ENCODE data around the gene EHMT1. TPM values are rescaled to one million over a fixed set of nuclear protein-coding genes. Genes with fewer than 3 reads are reported as not detected.

Gene EHMT1
- polyA plus RNA-seq, 1 of the 3 experiments (the other 2 are of a cell fraction), result 39.5 TPM

DNA sequence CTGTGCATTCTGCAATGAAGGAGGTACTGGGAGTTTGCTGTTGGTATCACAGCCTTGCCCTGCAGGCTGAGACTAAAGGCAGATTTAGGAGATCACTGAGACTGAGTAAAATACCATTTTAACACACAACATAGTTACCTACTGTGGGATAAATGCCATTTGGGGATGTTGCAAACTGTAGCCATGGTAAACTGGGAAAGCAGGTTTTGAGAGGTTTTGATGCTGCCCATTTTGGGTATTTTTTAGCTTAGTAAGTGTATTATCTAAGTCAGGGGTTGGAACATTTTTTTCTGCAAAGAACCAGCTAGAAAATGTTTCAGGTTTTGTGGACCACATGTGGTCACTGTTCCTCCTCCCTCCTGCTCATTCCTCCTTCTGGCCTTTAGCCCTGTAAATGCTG is 108.9 kb downstream of the EHMT1 start:
- POLR2A ChIA-PET, result no interaction called here
- H3K4me2 ChIP-seq, result no peak overlapping the region
- no peak overlapping the region for H3K4me3 ChIP-seq (ENCODE audit: low read depth in 2 of 2, low read length in 1 of 2)
- no peaks in the 10 kb centered on the region for H3K27me3 ChIP-seq (ENCODE audit: insufficient read depth)
- no peak overlapping the region for H3K9ac ChIP-seq
- TF ChIP-seq TEAD4 (IDR thresholded peaks at IDR 0.05; ENCODE audit: borderline replicate concordance, insufficient read depth) (no peak), EP300 (IDR thresholded peaks at IDR 0.05; ENCODE audit: borderline replicate concordance in 1 of 2, low read depth in 1 of 2, low read length in 1 of 2) (no peak), MXI1 (IDR thresholded peaks at IDR 0.05; ENCODE audit: low read depth, low read length) (no peak), YY1 (IDR thresholded peaks at IDR 0.05; ENCODE audit: low read depth) (no peak)
- peaks cover 74% of the 10 kb centered on the region for H3K79me2 ChIP-seq (ENCODE audit: insufficient read depth)
- no peak overlapping the region for H2AFZ ChIP-seq (ENCODE audit: low read depth)
- no peaks in the 10 kb centered on the region for H3K4me1 ChIP-seq (ENCODE audit: control insufficient read depth in 1 of 2, insufficient read depth in 2 of 2, low read depth in 1 of 2, low read length in 1 of 2)
- no peak overlapping the region for H3K27ac ChIP-seq (ENCODE audit: low read depth in 2 of 2, low read length in 1 of 2)
- no peaks in the 10 kb centered on the region for H3K9me3 ChIP-seq
- CTCF ChIA-PET, result interaction anchor here (0.7 to 1.9 kb wide), 3 partner anchors 55 to 263 kb away, joined by 3 to 5 read pairs (median 3); no protein-coding TSS in a partner anchor
- H3K36me3 ChIP-seq (replicated peaks in 1 of 2; ENCODE audit: control insufficient read depth in 1 of 2, insufficient read depth in 2 of 2, low read length in 1 of 2), result peaks cover 28 to 33% of the 10 kb centered on the region in 2 experiments
- no peak for DNase-seq
- peaks cover 2% of the 10 kb centered on the region for H3F3A ChIP-seq (replicated peaks; ENCODE audit: insufficient read depth)
- peaks cover 13% of the 10 kb centered on the region for H4K20me1 ChIP-seq (ENCODE audit: insufficient read depth)
- H3K9me2 ChIP-seq, result no peaks in the 10 kb centered on the region

DNA sequence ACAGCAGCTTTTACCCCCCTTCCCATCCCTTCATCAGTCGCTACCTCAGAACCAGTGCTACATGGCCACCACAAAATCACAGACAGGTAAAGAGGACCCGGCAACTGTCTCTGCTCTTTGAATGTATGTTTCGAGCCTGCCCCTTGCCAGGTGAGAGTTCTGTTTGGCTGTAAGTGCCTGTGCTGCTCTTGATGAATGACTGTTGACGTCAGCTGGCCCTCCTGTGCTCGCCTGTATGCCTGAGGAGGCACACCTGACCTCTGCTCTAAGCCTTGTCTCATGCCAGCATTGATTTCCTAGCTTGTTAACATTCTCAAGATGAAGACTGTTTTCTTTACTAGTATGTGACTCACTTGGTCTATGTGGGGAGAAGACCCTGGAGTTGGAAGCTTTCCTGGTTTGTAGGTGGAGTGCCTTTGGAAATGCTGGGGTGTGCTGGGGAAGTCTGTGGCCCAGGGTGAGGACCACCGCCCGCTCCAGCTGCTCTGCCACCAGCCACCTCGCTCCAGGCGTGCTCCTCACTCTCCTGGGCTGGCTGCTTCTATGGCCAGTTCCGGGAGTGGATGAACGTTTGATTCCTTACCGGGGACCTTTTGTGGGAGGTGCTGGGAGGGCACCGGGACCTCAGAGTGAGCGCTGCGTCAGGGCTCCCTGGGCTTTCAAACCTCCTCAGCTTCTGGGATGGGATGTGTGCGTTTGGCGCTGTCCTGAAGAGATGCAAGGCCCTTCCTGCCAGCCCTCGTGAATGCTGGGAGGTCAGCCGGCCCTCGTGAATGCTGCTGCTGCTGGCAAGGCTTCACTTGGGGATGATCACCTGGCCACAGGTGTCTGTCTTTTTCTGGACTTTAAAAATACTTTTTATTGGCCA is 109.9 kb downstream of the EHMT1 start:
- 96% methylated on average over 13 of the region's 20 CpGs for WGBS (ENCODE audit: low lambda C conversion rate)
- H3K9ac ChIP-seq, result no peak overlapping the region
- peaks cover 7% of the 10 kb centered on the region for H4K20me1 ChIP-seq (ENCODE audit: insufficient read depth)
- no peak for DNase-seq
- no peak overlapping the region for H3K27ac ChIP-seq (ENCODE audit: low read depth in 2 of 2, low read length in 1 of 2)
- TF ChIP-seq RAD21 (IDR thresholded peaks at IDR 0.05; ENCODE audit: low read length), result no peak
- no peak for TF ChIP-seq SIN3A (IDR thresholded peaks at IDR 0.05; ENCODE audit: borderline replicate concordance, low read depth, low read length)
- no peak for TF ChIP-seq TEAD4 (IDR thresholded peaks at IDR 0.05; ENCODE audit: borderline replicate concordance, insufficient read depth)
- no peak for TF ChIP-seq NRF1 (IDR thresholded peaks at IDR 0.05; ENCODE audit: low read depth, low read length)
- no peak for TF ChIP-seq EZH2phosphoT487 (IDR thresholded peaks at IDR 0.05; ENCODE audit: borderline replicate concordance, low read depth)
- TF ChIP-seq, protein P1, sequence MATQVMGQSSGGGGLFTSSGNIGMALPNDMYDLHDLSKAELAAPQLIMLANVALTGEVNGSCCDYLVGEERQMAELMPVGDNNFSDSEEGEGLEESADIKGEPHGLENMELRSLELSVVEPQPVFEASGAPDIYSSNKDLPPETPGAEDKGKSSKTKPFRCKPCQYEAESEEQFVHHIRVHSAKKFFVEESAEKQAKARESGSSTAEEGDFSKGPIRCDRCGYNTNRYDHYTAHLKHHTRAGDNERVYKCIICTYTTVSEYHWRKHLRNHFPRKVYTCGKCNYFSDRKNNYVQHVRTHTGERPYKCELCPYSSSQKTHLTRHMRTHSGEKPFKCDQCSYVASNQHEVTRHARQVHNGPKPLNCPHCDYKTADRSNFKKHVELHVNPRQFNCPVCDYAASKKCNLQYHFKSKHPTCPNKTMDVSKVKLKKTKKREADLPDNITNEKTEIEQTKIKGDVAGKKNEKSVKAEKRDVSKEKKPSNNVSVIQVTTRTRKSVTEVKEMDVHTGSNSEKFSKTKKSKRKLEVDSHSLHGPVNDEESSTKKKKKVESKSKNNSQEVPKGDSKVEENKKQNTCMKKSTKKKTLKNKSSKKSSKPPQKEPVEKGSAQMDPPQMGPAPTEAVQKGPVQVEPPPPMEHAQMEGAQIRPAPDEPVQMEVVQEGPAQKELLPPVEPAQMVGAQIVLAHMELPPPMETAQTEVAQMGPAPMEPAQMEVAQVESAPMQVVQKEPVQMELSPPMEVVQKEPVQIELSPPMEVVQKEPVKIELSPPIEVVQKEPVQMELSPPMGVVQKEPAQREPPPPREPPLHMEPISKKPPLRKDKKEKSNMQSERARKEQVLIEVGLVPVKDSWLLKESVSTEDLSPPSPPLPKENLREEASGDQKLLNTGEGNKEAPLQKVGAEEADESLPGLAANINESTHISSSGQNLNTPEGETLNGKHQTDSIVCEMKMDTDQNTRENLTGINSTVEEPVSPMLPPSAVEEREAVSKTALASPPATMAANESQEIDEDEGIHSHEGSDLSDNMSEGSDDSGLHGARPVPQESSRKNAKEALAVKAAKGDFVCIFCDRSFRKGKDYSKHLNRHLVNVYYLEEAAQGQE (IDR thresholded peaks at IDR 0.05; ENCODE audit: low read depth, low read length), result no peak
- TF ChIP-seq, protein P2, sequence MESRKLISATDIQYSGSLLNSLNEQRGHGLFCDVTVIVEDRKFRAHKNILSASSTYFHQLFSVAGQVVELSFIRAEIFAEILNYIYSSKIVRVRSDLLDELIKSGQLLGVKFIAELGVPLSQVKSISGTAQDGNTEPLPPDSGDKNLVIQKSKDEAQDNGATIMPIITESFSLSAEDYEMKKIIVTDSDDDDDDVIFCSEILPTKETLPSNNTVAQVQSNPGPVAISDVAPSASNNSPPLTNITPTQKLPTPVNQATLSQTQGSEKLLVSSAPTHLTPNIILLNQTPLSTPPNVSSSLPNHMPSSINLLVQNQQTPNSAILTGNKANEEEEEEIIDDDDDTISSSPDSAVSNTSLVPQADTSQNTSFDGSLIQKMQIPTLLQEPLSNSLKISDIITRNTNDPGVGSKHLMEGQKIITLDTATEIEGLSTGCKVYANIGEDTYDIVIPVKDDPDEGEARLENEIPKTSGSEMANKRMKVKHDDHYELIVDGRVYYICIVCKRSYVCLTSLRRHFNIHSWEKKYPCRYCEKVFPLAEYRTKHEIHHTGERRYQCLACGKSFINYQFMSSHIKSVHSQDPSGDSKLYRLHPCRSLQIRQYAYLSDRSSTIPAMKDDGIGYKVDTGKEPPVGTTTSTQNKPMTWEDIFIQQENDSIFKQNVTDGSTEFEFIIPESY (IDR thresholded peaks at IDR 0.05; ENCODE audit: borderline replicate concordance, low read depth), result no peak
- TF ChIP-seq CHD2 (IDR thresholded peaks at IDR 0.05; ENCODE audit: low read length, partially characterized antibody), result no peak
- TF ChIP-seq, protein P3, sequence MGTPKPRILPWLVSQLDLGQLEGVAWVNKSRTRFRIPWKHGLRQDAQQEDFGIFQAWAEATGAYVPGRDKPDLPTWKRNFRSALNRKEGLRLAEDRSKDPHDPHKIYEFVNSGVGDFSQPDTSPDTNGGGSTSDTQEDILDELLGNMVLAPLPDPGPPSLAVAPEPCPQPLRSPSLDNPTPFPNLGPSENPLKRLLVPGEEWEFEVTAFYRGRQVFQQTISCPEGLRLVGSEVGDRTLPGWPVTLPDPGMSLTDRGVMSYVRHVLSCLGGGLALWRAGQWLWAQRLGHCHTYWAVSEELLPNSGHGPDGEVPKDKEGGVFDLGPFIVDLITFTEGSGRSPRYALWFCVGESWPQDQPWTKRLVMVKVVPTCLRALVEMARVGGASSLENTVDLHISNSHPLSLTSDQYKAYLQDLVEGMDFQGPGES (IDR thresholded peaks at IDR 0.05; ENCODE audit: low read depth, low read length), result no peak
- no peak for TF ChIP-seq TAF1 (IDR thresholded peaks at IDR 0.05; ENCODE audit: borderline replicate concordance, low read depth, low read length)
- TF ChIP-seq, protein P4, sequence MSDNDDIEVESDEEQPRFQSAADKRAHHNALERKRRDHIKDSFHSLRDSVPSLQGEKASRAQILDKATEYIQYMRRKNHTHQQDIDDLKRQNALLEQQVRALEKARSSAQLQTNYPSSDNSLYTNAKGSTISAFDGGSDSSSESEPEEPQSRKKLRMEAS (IDR thresholded peaks at IDR 0.05; ENCODE audit: low read depth), result no peak
- no peak for TF ChIP-seq ELF1 (IDR thresholded peaks at IDR 0.05)
- no peak for TF ChIP-seq RCOR1 (IDR thresholded peaks at IDR 0.05; ENCODE audit: low read length)
- TF ChIP-seq, protein P5, sequence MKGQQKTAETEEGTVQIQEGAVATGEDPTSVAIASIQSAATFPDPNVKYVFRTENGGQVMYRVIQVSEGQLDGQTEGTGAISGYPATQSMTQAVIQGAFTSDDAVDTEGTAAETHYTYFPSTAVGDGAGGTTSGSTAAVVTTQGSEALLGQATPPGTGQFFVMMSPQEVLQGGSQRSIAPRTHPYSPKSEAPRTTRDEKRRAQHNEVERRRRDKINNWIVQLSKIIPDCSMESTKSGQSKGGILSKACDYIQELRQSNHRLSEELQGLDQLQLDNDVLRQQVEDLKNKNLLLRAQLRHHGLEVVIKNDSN (IDR thresholded peaks at IDR 0.05; ENCODE audit: borderline replicate concordance, low read depth), result no peak
- ChIA-PET CTCF (interaction anchor here (1.1 to 1.9 kb wide), 2 partner anchors 56 to 61 kb away, joined by 3 to 5 read pairs; no protein-coding TSS in a partner anchor), POLR2A (no interaction called here)
- peaks cover 36 to 42% of the 10 kb centered on the region in 2 experiments for H3K36me3 ChIP-seq (replicated peaks in 1 of 2; ENCODE audit: control insufficient read depth in 1 of 2, insufficient read depth in 2 of 2, low read length in 1 of 2)
- H3K9me3 ChIP-seq, result no peaks in the 10 kb centered on the region
- no peaks in the 10 kb centered on the region for H3K9me2 ChIP-seq
- H3K4me3 ChIP-seq (ENCODE audit: low read depth in 2 of 2, low read length in 1 of 2), result no peak overlapping the region
- H3K79me2 ChIP-seq (ENCODE audit: insufficient read depth), result peaks cover 74% of the 10 kb centered on the region
- no peak overlapping the region for H2AFZ ChIP-seq (ENCODE audit: low read depth)
- no peaks in the 10 kb centered on the region for H3K27me3 ChIP-seq (ENCODE audit: insufficient read depth)
- H3F3A ChIP-seq (replicated peaks; ENCODE audit: insufficient read depth), result peaks cover 2% of the 10 kb centered on the region
- no peak overlapping the region for H3K4me2 ChIP-seq
- no peaks in the 10 kb centered on the region for H3K4me1 ChIP-seq (ENCODE audit: control insufficient read depth in 1 of 2, insufficient read depth in 2 of 2, low read depth in 1 of 2, low read length in 1 of 2)
